Stimulated activated CD4-positive, alpha-beta T cell treated with anti-CD3 and anti-CD28 coated beads, Interleukin-12 subunit alpha, Interleukin-12 subunit beta, amount 100 ng/mL, for 48 hours (primary cell): ENCODE data around the gene PAQR8.
"Not testable (repeated sequence)": the region's sequence is repeated elsewhere in the genome, so short reads cannot be mapped to it uniquely, and the experiment has no call there.

Experiments used
- DNase-seq, 3 donors: peaks; one replicate each; pipeline ENCODE4 v3.0.0-alpha.2; 2020; ENCODE audit warnings: low read depth in 2 of 3, low spot score in 1 of 3

PAQR8 gene

DNA sequence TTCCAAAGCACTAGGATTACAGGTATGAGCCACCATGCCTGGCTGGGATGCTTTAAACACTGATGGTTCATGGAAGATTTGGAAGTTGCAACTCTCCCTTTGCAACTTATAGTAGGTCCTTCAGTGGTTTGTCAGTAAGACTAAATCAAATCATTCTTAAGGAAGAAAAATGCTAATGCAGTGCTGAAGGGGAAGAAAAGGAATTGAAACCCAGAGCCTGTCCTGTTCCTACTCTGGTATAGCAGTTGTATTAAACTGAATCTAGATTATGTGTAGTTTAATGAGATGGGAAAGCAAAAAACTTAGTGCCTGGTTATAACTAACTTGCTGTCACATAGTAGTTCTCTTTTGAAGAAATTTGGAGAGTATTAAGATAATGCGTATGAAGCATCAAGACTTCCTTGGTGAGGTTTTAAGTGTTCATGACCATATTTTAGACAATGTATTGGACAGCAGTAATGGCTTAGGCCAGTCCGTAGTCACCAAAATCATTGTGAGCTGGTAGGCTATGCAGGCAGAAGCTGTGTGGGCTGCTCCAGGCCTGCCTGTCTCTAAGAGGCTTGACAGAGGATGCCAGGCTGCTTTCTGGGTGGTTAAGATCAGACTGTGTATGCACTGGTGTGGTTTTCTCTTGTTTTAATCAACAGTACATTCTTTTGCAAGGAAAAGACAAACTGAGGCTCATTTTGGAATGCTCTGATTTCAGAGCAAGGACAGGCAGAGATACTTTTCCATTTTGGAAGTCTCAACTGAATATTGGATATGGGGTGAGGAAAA lies 14.0 kb downstream of the PAQR8 start:
- no peak for DNase-seq

DNA sequence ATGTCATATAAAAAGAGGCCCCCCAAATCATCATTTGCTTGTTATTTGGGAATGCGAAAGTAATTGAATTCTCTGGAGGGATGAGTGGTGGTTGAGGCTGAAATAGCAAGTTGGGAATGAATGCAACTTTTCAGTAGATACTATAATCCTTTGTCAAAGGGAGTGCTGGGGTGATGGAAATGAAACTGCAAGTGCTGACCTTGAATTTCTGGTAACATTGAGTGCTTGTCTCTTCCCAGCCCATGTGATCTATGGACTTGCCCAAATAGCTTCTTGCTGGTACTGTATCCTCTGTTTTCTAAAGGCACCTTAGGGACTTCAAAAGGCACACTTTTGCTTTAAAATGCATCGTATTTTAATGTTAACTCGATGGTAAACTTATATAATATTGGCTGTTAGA lies 14.8 kb downstream of the PAQR8 start:
- no peak for DNase-seq

DNA sequence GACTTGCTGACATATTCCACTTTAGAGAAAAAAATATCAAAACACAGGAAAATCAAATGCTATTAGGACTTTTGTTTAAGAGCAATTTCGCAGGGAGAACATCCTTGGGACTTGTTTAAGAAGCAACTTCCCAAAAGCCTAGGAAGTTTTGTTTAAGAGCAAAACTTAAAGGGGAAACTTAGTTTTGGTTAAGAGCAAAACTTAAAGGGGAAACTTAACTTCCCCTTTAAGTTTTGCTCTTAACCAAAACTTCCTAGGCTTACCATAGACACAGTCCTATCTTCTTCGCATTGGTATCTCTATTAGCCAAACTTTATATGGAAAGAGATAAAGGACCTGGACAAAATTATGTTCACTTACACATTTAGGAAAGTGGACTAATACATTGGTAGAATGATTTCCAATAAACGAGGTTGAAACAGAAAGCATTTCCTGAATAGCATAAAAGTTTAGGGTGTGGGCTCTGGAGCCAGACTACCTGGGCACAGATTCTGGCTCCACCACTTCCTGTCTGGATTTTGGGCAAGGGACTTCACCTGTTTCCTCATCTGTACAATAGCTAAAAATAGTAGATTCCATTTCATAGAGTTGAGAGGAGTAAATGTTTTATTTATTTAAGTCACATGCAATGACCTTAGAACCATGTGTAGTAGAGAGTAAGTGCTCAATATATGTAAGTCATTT lies 15.7 kb downstream of the PAQR8 start:
- DNase-seq: no peak

DNA sequence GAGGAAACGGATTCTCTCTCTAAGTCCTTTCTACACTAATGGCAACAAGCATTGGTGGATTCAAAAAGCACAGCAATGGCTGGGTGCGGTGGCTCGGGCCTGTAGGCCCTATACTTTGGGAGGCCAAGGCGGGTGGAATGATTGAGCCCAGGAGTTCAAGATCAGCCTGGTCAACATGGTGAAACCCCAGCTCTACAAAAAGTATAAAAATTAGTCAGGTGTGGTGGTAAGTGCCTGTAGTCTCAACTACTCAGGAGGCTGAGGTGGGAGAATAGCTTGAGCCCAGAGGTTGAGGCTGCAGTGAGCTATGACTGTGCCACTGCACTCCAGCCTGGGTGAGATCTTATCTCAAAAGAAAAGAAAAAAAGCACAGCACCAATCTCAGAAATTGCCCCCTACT lies 19.3 kb downstream of the PAQR8 start:
- no peak for DNase-seq

DNA sequence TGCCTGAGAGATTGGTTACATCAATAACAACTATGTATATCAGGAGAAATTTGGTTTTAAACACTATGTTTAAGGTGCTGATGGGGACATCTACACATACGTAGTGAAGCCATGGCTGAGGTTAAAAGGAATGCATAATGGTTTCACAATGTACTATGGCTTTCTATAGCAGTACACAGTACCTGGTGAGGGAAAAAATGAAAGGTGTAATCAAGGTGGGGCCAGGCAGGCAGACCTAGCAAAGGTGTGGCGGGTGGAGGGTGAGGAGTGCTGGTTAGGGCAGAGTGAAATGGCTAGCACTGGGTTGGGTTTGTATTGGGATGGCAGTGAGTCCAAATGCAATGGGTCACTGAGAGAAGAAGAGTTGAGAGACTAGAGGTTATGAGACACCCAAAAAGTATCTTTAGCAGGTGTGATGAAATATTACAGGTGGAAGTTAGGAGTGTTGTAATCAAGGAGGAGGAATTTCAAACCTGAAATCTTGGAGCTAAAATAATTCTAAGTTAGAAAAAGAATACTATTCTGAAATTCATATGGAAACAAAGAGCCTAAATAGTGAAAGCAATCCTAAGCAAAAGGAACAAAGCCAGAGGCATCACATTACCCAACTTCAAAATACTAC lies 22.3 kb downstream of the PAQR8 start:
- no peak for DNase-seq

DNA sequence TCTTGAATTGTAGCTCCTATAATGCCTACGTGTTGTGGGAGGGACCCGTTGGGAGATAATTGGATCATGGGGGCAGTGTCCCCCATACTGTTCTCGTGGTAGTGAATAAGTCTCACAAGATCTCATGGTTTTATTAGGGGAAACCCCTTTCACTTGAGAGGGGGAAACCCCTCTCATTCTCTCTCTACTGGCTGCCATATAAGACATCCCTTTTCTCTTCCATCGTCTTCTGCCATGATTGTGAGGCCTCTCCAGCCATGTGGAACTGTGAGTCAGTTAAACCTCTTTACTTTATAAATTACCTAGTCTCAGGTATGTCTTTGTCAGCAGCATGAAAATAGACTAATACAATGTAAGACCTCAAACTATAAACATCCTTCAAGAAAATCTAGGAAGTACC lies 23.1 kb downstream of the PAQR8 start:
- DNase-seq: no peak

DNA sequence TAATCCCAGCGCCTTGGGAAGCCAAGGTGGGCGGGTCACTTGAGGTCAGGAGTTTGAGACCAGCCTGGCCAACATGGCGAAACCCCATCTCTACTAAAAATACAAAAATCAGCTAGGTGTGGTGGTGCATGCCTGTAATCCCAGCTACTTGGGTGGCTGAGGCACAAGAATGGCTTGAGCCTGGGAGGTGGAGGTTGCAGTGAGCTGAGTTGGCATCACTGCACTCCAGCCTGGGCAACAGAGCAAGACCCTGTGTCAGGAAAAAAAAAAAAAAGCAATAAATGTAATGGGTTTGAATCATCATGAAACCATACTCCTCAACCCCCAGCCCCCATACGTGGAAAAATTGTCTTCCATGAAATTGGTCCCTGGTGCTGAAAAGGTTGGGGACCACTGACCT lies 26.2 kb downstream of the PAQR8 start:
- DNase-seq: not testable (repeated sequence)

DNA sequence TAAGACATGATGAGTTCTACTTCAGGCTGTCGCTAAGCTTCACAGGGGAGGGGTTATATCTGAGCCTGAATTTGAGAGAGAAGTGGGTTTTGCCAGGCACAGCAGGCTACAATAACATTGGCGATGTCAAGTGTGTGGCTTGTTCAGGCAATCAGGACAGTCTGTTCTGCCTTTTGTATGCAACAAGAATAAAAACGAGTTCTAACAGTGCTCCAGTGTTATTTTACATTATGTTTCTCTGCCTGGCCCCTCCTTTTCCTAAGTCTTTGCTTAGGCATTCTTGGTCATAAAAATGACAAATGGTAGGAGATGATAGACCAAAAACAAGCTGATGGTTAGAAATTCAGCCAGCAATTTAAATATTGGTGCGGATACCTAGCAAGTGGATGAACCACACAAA lies 26.8 kb downstream of the PAQR8 start:
- DNase-seq: no peak

DNA sequence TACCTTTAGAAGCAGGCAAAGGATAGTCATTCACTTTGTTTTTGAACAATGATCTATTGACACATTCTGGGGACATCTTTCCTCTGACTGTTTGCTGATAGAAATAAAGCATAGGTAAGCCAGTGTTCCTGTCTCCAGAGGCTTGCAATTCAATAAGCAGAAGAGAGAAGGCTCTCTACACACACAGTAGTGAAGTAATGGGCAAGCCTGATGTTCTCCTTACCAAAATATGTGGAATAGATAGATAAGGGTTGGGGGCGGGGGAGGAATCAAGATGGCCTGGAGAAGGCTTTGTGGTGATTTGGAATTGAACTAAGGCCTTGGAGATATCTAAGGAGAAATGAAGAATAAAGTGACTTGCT lies 27.3 kb downstream of the PAQR8 start:
- no peak for DNase-seq

DNA sequence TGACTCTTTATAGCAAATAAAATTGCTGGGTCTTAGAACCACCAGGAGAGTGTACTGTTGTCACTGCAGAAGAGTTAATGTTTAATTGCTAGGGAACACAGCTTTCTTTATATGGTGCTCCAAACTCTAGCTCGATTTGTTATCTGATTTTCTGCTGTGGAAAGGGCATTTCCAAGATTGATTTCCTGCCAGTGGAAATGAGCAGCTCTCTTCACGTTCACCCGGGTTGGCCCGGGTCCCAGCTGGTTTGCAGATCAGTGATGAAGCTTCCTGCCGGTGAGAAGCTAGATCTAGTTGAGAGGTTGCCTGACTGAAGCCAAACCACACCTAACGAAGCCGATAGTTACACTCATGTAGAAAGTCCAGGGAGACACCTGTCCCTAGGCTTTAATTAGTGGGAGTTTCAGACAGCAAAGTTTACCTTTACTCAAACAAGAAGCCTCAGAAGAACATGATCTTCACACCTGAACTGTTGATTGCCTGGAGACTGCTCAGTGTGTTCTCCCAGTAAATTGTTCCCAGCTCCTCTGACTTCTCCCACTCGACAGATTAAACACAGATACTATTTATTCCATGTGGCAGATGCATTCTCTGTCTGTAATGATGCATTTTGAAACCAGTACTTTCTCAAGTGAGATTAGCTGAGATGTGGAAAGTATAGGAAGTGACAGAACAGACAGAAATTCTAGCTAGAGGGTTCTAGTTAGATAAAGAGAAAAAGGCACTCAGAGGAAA lies 27.8 kb downstream of the PAQR8 start:
- DNase-seq: no peak

DNA sequence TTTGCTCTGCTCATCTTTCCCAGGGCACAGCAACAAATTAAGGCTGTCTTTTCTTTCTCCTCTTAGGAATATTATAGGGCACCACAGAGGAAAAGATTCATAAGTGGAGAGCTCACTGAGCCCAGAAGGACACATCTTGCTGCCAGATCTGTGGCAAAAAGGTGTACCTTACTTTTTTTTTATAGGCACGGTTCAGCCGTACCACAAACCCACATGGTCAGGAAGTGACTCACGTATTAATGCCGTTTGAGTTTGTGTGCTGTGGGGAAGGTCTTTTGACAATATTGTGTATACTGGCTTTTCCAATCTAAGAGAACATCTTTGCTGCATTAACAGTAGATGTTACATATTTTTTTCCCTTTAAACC lies 28.4 kb downstream of the PAQR8 start:
- no peak for DNase-seq

DNA sequence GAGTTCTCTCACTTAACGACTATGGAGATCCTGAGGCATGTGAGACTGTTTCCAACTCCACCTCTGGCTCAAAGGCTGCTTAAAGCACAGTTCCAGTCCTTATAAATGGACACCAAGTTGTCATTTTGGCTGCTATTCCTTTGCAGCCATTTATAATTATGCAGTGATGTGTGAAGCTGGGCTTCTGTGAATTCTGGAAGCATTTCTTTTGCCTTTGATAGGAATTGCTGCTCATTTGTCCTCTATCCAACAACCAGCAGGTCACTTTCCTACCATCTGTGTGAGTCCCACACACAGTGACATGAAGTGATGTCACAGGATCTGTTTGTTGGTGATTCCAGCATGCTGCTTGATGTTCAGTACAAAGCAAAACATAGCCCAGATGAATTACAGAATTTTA lies 29.6 kb downstream of the PAQR8 start:
- no peak for DNase-seq

DNA sequence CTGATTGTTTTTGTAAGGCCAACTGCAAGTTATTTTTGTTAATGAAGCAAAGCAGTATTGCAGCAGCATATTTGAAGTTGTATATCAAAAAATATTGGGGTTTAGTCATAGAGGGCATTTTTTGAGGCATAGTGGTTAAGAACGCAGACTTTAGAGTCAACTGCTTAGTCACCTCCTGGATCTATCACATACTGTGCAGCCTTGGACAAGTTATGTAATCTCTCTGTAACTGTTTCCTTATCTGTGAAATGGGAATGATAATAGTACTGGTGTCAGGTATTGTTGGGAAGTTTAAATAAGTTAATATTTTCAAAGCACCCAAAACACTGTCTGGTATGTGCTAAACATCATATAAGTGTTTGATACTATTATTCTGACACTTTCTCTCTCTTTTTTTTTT lies 31.0 kb downstream of the PAQR8 start:
- DNase-seq: no peak

DNA sequence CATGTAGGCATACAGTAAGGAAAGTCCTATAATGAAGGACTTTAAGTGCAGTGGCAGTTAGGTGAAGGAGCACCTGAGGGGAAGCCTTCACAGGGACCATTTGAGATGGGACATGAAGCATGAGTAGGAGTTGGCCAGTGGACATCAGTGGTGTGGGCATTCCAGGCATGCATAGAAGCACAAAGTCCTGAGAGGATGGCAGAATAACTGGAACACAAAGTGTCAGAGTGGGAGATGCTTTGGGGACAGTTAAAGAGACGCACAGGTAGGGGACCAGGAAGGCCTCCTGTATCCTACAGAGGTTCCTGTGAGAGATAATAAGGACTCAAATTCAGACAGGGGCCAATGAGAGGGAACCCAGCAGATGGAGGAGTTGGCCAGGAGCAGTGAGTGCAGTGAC lies 31.8 kb downstream of the PAQR8 start:
- DNase-seq: no peak

DNA sequence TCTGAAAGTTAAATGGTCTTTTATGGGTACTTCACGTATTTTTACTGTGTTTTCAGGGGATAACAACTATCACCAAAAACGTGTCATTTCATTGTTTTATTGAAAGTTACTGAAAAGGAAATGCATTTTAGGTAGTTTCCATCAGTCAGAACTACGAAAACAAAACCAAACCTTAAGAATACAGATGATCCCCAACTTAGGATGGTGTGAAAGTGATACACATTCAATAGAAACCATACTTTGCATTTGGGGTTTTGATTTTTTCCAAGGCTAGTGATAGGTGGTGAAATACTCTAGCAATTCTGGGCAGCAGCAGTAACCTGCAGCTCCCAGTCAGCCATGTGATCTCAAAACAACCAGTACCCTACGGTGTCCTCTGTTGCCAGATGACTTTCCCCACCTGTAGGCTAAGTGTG lies 32.3 kb downstream of the PAQR8 start:
- DNase-seq: no peak

DNA sequence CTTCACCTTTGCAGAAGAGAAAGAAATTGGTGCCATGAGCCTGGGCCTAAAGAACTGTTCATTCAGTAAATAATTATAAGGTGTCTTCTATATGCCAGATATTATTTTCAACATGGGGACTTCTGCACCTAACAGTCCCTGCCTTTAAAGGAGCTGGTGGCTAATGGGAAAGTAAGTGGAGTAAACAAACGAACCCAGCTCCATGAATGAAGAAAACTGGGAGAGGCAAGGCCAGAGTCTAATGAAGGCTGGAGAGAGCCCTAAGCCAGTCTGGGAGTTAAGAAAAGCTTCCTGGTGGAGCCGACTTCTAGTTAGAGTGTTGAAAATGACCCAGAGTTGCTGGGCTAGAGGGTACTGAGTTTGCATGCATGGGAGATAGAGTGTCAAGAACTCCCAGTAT lies 34.0 kb downstream of the PAQR8 start:
- no peak for DNase-seq

DNA sequence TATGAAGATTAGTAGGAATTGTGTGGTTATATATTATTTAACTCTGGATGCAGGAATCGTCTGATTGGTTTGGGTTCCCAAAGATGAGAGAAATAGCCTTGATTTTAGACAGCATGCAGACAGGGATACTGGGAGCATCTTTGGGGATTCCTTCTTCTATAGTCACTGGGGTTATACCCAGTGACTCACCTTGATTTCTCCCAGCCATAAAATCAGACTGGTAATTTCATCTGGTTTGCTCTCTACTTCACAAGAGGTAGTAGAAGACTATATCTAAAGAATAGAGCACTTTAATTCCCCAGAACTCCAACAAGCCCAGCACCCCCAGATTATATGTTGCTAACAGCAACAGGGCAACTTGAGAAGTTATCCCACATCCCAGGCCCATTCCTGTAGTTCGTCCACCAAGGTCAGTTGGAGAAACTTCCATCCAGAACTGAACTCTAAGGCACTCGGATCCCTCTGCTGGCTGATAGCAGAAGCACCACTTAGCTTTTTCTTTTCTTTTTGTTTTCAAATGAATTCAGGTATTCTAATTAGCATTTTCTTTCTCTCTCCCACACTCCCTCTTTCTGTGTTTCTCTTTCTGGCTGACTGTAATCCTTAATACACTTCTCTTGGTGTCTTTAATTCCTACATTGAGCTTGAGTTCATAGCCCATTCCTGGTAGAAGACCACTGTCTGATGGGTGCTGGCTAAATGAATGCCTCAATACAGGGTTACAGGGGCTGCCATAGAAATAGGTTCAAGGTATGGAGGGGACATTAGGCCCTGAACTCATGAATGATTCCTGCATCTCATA lies 37.8 kb downstream of the PAQR8 start:
- DNase-seq: no peak

DNA sequence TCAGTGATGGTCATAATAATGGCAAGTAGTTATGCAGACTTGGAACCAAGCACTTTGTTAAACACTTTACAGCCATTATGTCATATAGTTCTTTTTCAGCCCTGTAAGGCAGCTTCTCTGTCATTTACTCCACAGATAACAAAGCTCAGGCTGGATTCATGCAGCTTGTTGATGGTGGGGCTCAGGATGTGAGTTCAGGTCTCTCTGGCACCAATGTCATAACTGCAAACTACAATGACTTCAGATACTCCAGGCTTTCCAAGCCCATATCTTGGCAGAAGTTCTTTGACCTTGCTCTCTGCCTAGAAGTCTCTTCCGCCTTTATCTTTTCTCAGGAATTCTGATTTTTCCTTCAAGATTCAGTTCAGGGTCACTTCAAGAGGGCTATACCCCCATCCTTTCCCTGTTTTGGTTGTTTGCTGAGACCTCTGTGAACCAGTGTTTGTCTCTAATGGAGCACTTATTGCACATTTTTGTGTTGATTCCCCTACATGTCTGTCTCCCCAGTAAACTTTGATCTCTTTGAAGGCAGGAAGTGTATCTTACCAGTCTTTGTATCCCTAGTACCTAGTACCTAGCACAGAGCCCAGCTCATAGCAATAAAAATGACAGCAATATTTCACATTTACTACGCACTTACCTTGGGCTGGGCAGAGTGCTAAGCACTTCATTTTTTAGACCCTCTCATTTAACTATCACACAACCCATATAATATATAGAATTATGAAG lies 38.5 kb downstream of the PAQR8 start:
- DNase-seq: no peak

DNA sequence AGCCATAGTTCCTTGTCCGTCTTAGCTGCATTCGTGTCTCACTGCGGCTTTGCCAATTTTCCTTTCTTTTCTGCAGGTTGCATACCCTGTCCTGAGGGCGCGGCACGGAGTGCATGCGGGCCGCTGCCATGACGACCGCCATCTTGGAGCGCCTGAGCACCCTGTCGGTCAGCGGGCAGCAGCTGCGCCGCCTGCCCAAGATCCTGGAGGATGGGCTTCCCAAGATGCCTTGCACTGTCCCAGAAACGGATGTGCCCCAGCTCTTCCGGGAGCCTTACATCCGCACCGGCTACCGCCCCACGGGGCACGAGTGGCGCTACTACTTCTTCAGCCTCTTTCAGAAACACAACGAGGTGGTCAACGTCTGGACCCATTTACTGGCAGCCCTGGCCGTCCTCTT lies 41.1 kb downstream of the PAQR8 start:
- DNase-seq: no peak

DNA sequence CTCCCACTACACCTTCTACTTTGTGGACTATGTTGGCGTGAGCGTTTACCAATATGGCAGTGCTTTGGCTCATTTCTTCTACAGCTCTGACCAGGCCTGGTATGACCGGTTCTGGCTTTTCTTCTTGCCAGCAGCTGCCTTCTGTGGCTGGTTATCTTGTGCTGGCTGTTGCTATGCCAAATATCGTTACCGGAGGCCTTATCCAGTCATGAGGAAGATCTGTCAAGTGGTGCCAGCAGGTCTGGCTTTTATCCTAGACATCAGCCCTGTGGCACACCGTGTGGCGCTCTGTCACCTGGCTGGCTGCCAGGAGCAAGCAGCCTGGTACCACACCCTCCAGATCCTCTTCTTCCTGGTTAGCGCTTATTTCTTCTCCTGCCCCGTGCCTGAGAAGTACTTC lies 41.7 kb downstream of the PAQR8 start:
- DNase-seq: no peak

DNA sequence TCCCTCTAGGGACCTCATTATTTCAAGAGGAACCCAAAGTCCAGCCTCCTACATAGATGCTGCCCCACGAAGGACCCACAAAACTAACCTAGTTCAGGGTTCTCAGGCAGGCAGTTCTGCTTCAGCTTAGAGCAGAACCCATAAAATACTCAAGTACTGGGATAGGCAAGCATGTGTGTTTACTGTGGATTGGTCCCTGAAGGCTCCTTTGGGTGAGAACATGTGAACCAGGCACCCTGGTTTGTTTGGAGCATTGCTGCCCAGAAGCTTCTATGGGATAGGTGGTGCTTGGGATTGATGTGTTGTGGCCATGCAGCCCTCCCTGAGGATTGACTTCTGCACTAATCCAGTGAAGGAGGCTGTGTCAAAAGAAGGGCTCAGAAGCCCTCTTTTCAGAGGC lies 43.3 kb downstream of the PAQR8 start:
- DNase-seq: no peak
